Keratinocyte (primary cell): ENCODE measurements around the gene TENT4B. TPM values are rescaled to one million over a fixed set of nuclear protein-coding genes. Genes with fewer than 3 reads are reported as not detected.

Experiments used
- DNase-seq: peaks from one replicate; pipeline ENCODE4 v3.0.0-alpha.2; 2011; ENCODE audit warnings: low read depth, missing footprints, low spot score
- FAIRE-seq: peaks from 2 replicates; lab custom pipeline; 2011; peaks lifted over from hg19 to GRCh38; lab: Jason Lieb, UNC
- H2AFZ ChIP-seq: 2 replicates; pipeline ENCODE4 v1.6.0; 2012; ENCODE audit warnings: low read length, control low read depth, inconsistent platforms; ENCODE audit not compliant: control insufficient read depth
- H3K27ac ChIP-seq: 2 replicates; pipeline ENCODE4 v1.5.1; 2011; ENCODE audit warnings: low read length; ENCODE audit not compliant: control insufficient read depth, insufficient read depth
- H3K27me3 ChIP-seq: 3 replicates; pipeline ENCODE4 v1.6.0; 2011; ENCODE audit warnings: low read length; ENCODE audit not compliant: control insufficient read depth, insufficient read depth; ENCODE audit errors: extremely low read depth
- H3K36me3 ChIP-seq, 2 experiments: 2 replicates in 1 of 2; 3 replicates in 1 of 2; pipeline ENCODE4 v1.5.1; 2011; ENCODE audit warnings: low read length in 2 of 2, mild to moderate bottlenecking in 1 of 2; ENCODE audit not compliant: control insufficient read depth in 2 of 2, insufficient read depth in 2 of 2; ENCODE audit errors: extremely low read depth in 1 of 2
- H3K4me1 ChIP-seq: 3 replicates; pipeline ENCODE4 v1.5.1; 2011; ENCODE audit warnings: low read length; ENCODE audit not compliant: control insufficient read depth, insufficient read depth; ENCODE audit errors: extremely low read depth
- H3K4me2 ChIP-seq: 3 replicates; pipeline ENCODE4 v1.6.0; 2011; ENCODE audit warnings: low read depth, low read length; ENCODE audit not compliant: control insufficient read depth, insufficient read depth; ENCODE audit errors: extremely low read depth
- H3K4me3 ChIP-seq, 3 experiments: fragments of 200-600 bp in 1 of 3; sonication (generic) in 1 of 3; 2 replicates in 2 of 3; 3 replicates in 1 of 3; pipeline ENCODE4 v1.5.1; 2011 to 2016; ENCODE audit warnings: low read length in 3 of 3, mild to moderate bottlenecking in 3 of 3, control low read depth in 2 of 3, inconsistent platforms in 1 of 3, low read depth in 1 of 3, mixed read lengths in 1 of 3, mixed run types in 1 of 3, moderate library complexity in 1 of 3; ENCODE audit not compliant: control insufficient read depth in 2 of 3, insufficient read depth in 2 of 3; ENCODE audit errors: extremely low read depth in 1 of 3
- H3K79me2 ChIP-seq: 2 replicates; pipeline ENCODE4 v1.6.0; 2012; ENCODE audit warnings: low read length; ENCODE audit not compliant: control insufficient read depth, insufficient read depth
- H3K9ac ChIP-seq: 3 replicates; pipeline ENCODE4 v1.6.0; 2011; ENCODE audit warnings: low read length; ENCODE audit not compliant: control insufficient read depth, insufficient read depth; ENCODE audit errors: extremely low read depth
- H3K9me1 ChIP-seq: 3 replicates; pipeline ENCODE4 v1.6.0; 2011; ENCODE audit warnings: low read length; ENCODE audit not compliant: control insufficient read depth, insufficient read depth; ENCODE audit errors: extremely low read depth
- H3K9me3 ChIP-seq: 2 replicates; pipeline ENCODE4 v1.5.1; 2012; ENCODE audit warnings: low read depth, low read length; ENCODE audit not compliant: control insufficient read depth
- H4K20me1 ChIP-seq: 3 replicates; pipeline ENCODE4 v1.6.0; 2011; ENCODE audit warnings: low read length; ENCODE audit not compliant: control insufficient read depth, insufficient read depth; ENCODE audit errors: extremely low read depth
- CTCF ChIP-seq, 3 experiments: IDR thresholded peaks in 1 of 3; conservative IDR thresholded peaks in 1 of 3; optimal IDR thresholded peaks in 1 of 3; 2 replicates in 2 of 3; 3 replicates in 1 of 3; pipeline versions ENCODE3 to v1.5.1; 2011; ENCODE audit warnings: low read length in 3 of 3, mild to moderate bottlenecking in 3 of 3, moderate library complexity in 2 of 3, control low read depth in 1 of 3, inconsistent platforms in 1 of 3; ENCODE audit not compliant: insufficient read depth in 2 of 3; ENCODE audit errors: extremely low read depth in 1 of 3
- EZH2 ChIP-seq: IDR thresholded peaks from one replicate; pipeline ENCODE4 v1.6.1; 2012; ENCODE audit warnings: inconsistent platforms, mild to moderate bottlenecking, low read length, moderate library complexity
- dilution Hi-C: fragments of 300-500 bp; cut with MboI; formaldehyde crosslinking; loops from one replicate; pipeline ENCODE4 v1.7.0; 2020; ENCODE audit warnings: low sequenced_read_pairs; ENCODE audit not compliant: extremely low pct_ligation_motif_present
- polyA plus RNA-seq, 5 experiments: library from polyadenylated mRNA; depleted of rRNA in 3 of 5; stranded (reverse) in 3 of 5; stranded (forward) in 1 of 5; unstranded in 1 of 5; fragments of >200 nt; gene quantifications; 1 replicate in 1 of 5; 2 replicates in 3 of 5; 3 replicates in 1 of 5; pipeline versions ENCODE4 v1.2.1 to v1.2.3, GENCODE V29; 2011 to 2012; ENCODE audit warnings: missing spikeins in 2 of 5, low read depth in 1 of 5, low replicate concordance in 1 of 5

Gene TENT4B
- polyA plus RNA-seq, 1 donor (not counting 4 experiments of a cell fraction or from before 2014, with no cell fraction given), result 14.8 TPM

GRCh38 chr16:50195276-50195675, 42.2 kb downstream of the TENT4B start:
- Histone ChIP-seq H3K27me3 (no peaks in the 10 kb centered on the region), H2AFZ (peak overlapping the region; percentile 23), H3K79me2 (peaks cover 63% of the 10 kb centered on the region), H3K9ac (peak overlapping the region; percentile 52), H3K4me3 (peak overlapping the region in 2 of 3 experiments; percentile 47 to 65), H3K9me3 (no peaks in the 10 kb centered on the region), H4K20me1 (peaks cover 2% of the 10 kb centered on the region), H3K9me1 (no peaks in the 10 kb centered on the region), H3K4me1 (peaks cover 31% of the 10 kb centered on the region), H3K4me2 (peak overlapping the region; percentile 92), H3K27ac (peak overlapping the region; percentile 77), H3K36me3 (no peaks in the 10 kb centered on the region)
- TF ChIP-seq EZH2, result no peak
- no peak for TF ChIP-seq CTCF (optimal IDR thresholded peaks at IDR 0.05 in 1 of 3, IDR thresholded peaks at IDR 0.05 in 1 of 3, conservative IDR thresholded peaks at IDR 0.05 in 1 of 3; ENCODE audit: extremely low read depth in 1 of 3, insufficient read depth in 2 of 3, low read length in 3 of 3)
- FAIRE-seq (peak; percentile 56), DNase-seq (no peak)
- dilution Hi-C loops, result no loop called here

DNA sequence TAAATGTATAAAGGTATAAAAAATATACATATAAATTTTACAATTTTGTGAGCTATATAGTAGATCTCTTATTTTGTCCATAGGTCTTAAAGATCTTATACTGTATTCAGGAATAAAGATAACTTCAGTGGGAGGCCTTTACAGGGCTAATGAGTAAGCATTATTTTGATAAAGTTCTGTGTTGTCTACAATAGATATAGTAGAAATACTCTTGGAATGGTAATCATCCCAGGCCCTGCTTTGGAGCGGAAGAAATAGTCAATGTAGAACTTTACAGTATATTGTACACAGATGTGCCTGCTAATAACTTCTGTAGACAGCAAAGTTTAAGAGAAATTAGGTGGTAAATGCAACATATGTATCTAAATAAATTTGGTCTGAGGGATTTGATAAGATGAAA, 42.6 kb downstream of the TENT4B start:
- DNase-seq (no peak), FAIRE-seq (no peak)
- H3K79me2 ChIP-seq, result peaks cover 63% of the 10 kb centered on the region
- H3K4me3 ChIP-seq, result peak overlapping the region in 2 of 3 experiments; percentile 35 to 47
- dilution Hi-C loops, result no loop called here
- H4K20me1 ChIP-seq, result peaks cover 2% of the 10 kb centered on the region
- no peaks in the 10 kb centered on the region for H3K9me1 ChIP-seq
- peak overlapping the region; percentile 52 for H3K9ac ChIP-seq
- no peaks in the 10 kb centered on the region for H3K36me3 ChIP-seq
- H3K27me3 ChIP-seq, result no peaks in the 10 kb centered on the region
- no peaks in the 10 kb centered on the region for H3K9me3 ChIP-seq
- H2AFZ ChIP-seq, result no peak overlapping the region
- peak overlapping the region; percentile 92 for H3K4me2 ChIP-seq
- H3K4me1 ChIP-seq, result peaks cover 31% of the 10 kb centered on the region
- H3K27ac ChIP-seq, result peak overlapping the region; percentile 77
- no peak for TF ChIP-seq CTCF (optimal IDR thresholded peaks at IDR 0.05 in 1 of 3, IDR thresholded peaks at IDR 0.05 in 1 of 3, conservative IDR thresholded peaks at IDR 0.05 in 1 of 3; ENCODE audit: extremely low read depth in 1 of 3, insufficient read depth in 2 of 3, low read length in 3 of 3)
- no peak for TF ChIP-seq EZH2
